ENCODE data around the gene RSPH3. TPM values are rescaled to one million over a fixed set of nuclear protein-coding genes. Genes with fewer than 3 reads are reported as not detected.

The RSPH3 gene
- total RNA-seq, 2 experiments from 2014 or later, result 4.2 TPM

- Mint-ChIP-seq H3K9me3 (peaks cover 10% of the 10 kb centered on the region), H3K36me3 (ENCODE audit: low read depth) (peaks cover 12% of the 10 kb centered on the region), H3K27me3 (no peaks in the 10 kb centered on the region), H3K27ac (no peak overlapping the region), H3K4me1 (ENCODE audit: low read depth) (no peaks in the 10 kb centered on the region), H3K4me3 (no peak overlapping the region)
- DNase-seq, result no peak
- ChIA-PET CTCF (interaction anchor here (0.7 to 8.0 kb wide), 47 partner anchors 10 to 758 kb away, joined by 3 to 54 read pairs (median 5); partner anchors contain the start of genes EZR and RSPH3), POLR2A (interaction anchor here (0.9 to 1.7 kb wide), 2 partner anchors 162 to 200 kb away, joined by 3 to 4 read pairs; no protein-coding TSS in a partner anchor)
- intact Hi-C loops (cut with micrococcal nuclease), result loop anchor here (5.0 kb wide), 2 partner anchors 180 to 270 kb away; no protein-coding TSS in a partner anchor
- TF ChIP-seq, protein P1, sequence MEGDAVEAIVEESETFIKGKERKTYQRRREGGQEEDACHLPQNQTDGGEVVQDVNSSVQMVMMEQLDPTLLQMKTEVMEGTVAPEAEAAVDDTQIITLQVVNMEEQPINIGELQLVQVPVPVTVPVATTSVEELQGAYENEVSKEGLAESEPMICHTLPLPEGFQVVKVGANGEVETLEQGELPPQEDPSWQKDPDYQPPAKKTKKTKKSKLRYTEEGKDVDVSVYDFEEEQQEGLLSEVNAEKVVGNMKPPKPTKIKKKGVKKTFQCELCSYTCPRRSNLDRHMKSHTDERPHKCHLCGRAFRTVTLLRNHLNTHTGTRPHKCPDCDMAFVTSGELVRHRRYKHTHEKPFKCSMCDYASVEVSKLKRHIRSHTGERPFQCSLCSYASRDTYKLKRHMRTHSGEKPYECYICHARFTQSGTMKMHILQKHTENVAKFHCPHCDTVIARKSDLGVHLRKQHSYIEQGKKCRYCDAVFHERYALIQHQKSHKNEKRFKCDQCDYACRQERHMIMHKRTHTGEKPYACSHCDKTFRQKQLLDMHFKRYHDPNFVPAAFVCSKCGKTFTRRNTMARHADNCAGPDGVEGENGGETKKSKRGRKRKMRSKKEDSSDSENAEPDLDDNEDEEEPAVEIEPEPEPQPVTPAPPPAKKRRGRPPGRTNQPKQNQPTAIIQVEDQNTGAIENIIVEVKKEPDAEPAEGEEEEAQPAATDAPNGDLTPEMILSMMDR (IDR thresholded peaks at IDR 0.05), result peak; percentile 81
- peak; percentile 71 for ATAC-seq
Measured at GRCh38 chr6:158972241-158973233, 27.5 kb downstream of the RSPH3 start.

- H3K27me3 Mint-ChIP-seq, result no peaks in the 10 kb centered on the region
- intact Hi-C loops (cut with micrococcal nuclease), result loop anchor here (5.0 kb wide), 2 partner anchors 178 to 268 kb away; no protein-coding TSS in a partner anchor
Measured at GRCh38 chr6:158970640-158971275, 29.2 kb downstream of the RSPH3 start.

GRCh38 chr6:158969148-158969547 lies 30.9 kb downstream of the RSPH3 start:
- ATAC-seq, result no peak
- DNase-seq, result no peak
- intact Hi-C loops (cut with micrococcal nuclease), result no loop called here
- TF ChIP-seq, protein P1 (IDR thresholded peaks at IDR 0.05), result no peak
- H3K27me3 Mint-ChIP-seq, result no peaks in the 10 kb centered on the region
- H3K4me1 Mint-ChIP-seq (ENCODE audit: low read depth), result no peaks in the 10 kb centered on the region
- POLR2A ChIA-PET, result no interaction called here
- CTCF ChIA-PET, result no interaction called here
- no peak overlapping the region for H3K4me3 Mint-ChIP-seq
- H3K9me3 Mint-ChIP-seq, result peaks cover 15% of the 10 kb centered on the region
- peaks cover 9% of the 10 kb centered on the region for H3K36me3 Mint-ChIP-seq (ENCODE audit: low read depth)
- no peak overlapping the region for H3K27ac Mint-ChIP-seq

More at GRCh38 chr6:158970640-158971275, 29.2 kb downstream of the RSPH3 start:
- peaks cover 9% of the 10 kb centered on the region for H3K36me3 Mint-ChIP-seq (ENCODE audit: low read depth)
- POLR2A ChIA-PET, result interaction anchor here (0.7 to 1.5 kb wide), 5 partner anchors 10 to 178 kb away, joined by 3 to 4 read pairs (median 3); no protein-coding TSS in a partner anchor
- TF ChIP-seq, protein P1 (IDR thresholded peaks at IDR 0.05), result no peak
- peaks cover 15% of the 10 kb centered on the region for H3K9me3 Mint-ChIP-seq
- CTCF ChIA-PET, result interaction anchor here (0.7 to 8.0 kb wide), 17 partner anchors 9 to 365 kb away, joined by 3 to 54 read pairs (median 5); partner anchors contain the start of gene RSPH3
- no peak overlapping the region for H3K27ac Mint-ChIP-seq
- ATAC-seq (no peak), DNase-seq (no peak)
- no peak overlapping the region for H3K4me3 Mint-ChIP-seq
- no peaks in the 10 kb centered on the region for H3K4me1 Mint-ChIP-seq (ENCODE audit: low read depth)

- Mint-ChIP-seq H3K9me3 (peaks cover 8% of the 10 kb centered on the region), H3K27ac (no peak overlapping the region), H3K4me3 (no peak overlapping the region), H3K36me3 (ENCODE audit: low read depth) (peaks cover 2% of the 10 kb centered on the region), H3K4me1 (ENCODE audit: low read depth) (no peaks in the 10 kb centered on the region), H3K27me3 (no peaks in the 10 kb centered on the region)
- ChIA-PET POLR2A (interaction anchor here (1.2 kb wide), 1 partner anchor 158 kb away, joined by 3 read pairs; no protein-coding TSS in a partner anchor), CTCF (interaction anchor here (0.7 to 6.5 kb wide), 3 partner anchors 9 to 174 kb away, joined by 3 to 44 read pairs (median 6); no protein-coding TSS in a partner anchor)
- TF ChIP-seq, protein P1 (IDR thresholded peaks at IDR 0.05), result no peak
- DNase-seq, result no peak
- no peak for ATAC-seq
- intact Hi-C loops (cut with micrococcal nuclease), result no loop called here
Measured at GRCh38 chr6:158963020-158963808, 36.8 kb downstream of the RSPH3 start.

Data from activated CD8-positive, alpha-beta T cell treated with anti-CD3 and anti-CD28 coated beads for 36 hours (primary cell).